GM12878 (cell line): ENCODE results near the gene TGFBR1. TPM values are rescaled to one million over a fixed set of nuclear protein-coding genes. Genes with fewer than 3 reads are reported as not detected.

Experiments
- ATAC-seq: fragments of 200-7000 bp; cut with Tn5 transposase; 3 replicates; pipeline ENCODE4 v1.9.1; 2020; ENCODE audit warnings: mild to moderate bottlenecking, moderate library complexity
- BruUV-seq: library from RNA; stranded (reverse); fragments of 400-500 nt; replicated peaks from 2 replicates; lab custom pipeline; 2021; lab: Mats Ljungman, UMichigan
- CTCF ChIA-PET: fragments of 300-600 bp; sonication (Branson Sonifier 250); formaldehyde crosslinking; extraction: SDS; loops from one replicate; lab custom pipeline; 2021; ENCODE audit warnings: inconsistent platforms; lab: Yijun Ruan, JAX
- POLR2A ChIA-PET: fragments of 350-600 bp; formaldehyde crosslinking; extraction: SDS; loops from one replicate; lab custom pipeline; 2021; ENCODE audit warnings: inconsistent platforms; lab: Charles Lee
- RAD21 ChIA-PET: fragments of 300-600 bp; sonication (Branson Sonifier 250); formaldehyde crosslinking; loops from one replicate; lab custom pipeline; 2023; ENCODE audit warnings: antibody characterized with exemption; ENCODE audit not compliant: unreplicated experiment; lab: Charles Lee
- SMC1A ChIA-PET: fragments of 300-600 bp; sonication (Branson Sonifier 250); formaldehyde crosslinking; loops from one replicate; lab custom pipeline; 2023; ENCODE audit not compliant: unreplicated experiment, uncharacterized antibody; lab: Charles Lee
- DNase-seq: peaks from one replicate; pipeline ENCODE4 v3.0.0-alpha.2; 2011; ENCODE audit warnings: low read depth, low spot score
- FAIRE-seq: peaks from 3 replicates; lab custom pipeline; 2011; peaks lifted over from hg19 to GRCh38; lab: Jason Lieb, UNC
- H2AFZ ChIP-seq: 2 replicates; pipeline ENCODE4 v1.6.0; 2011; ENCODE audit warnings: low read depth, low read length, control low read depth; ENCODE audit not compliant: control insufficient read depth
- H3K27ac ChIP-seq: 2 replicates; pipeline ENCODE4 v1.5.1; 2011; ENCODE audit warnings: control low read depth; ENCODE audit not compliant: control insufficient read depth, insufficient read depth
- H3K27me3 ChIP-seq, 2 experiments: replicated peaks in 1 of 2; 2 replicates each; pipeline versions ENCODE4 v1.6.0 to v1.6.1; 2011; ENCODE audit warnings: low read length in 1 of 2; ENCODE audit not compliant: control insufficient read depth in 2 of 2, insufficient read depth in 2 of 2
- H3K36me3 ChIP-seq, 2 experiments: 2 replicates each; pipeline ENCODE4 v1.5.1; 2011; ENCODE audit warnings: low read length in 1 of 2; ENCODE audit not compliant: control insufficient read depth in 2 of 2, insufficient read depth in 2 of 2
- H3K4me1 ChIP-seq: 2 replicates; pipeline ENCODE4 v1.6.1; 2011; ENCODE audit warnings: mild to moderate bottlenecking, low read length, moderate library complexity, mixed read lengths; ENCODE audit not compliant: control insufficient read depth, insufficient read depth
- H3K4me2 ChIP-seq: 2 replicates; pipeline ENCODE4 v1.6.0; 2011; ENCODE audit warnings: control low read depth; ENCODE audit not compliant: control insufficient read depth, insufficient read depth
- H3K4me3 ChIP-seq: fragments of 200-600 bp; sonication (generic); 2 replicates; pipeline ENCODE4 v1.5.1; 2016
- H3K79me2 ChIP-seq: 2 replicates; pipeline ENCODE4 v1.6.0; 2011; ENCODE audit warnings: low read length; ENCODE audit not compliant: control insufficient read depth, insufficient read depth
- H3K9ac ChIP-seq: 2 replicates; pipeline ENCODE4 v1.8.0; 2011; ENCODE audit warnings: low read length, control low read depth, mixed read lengths; ENCODE audit not compliant: control insufficient read depth, insufficient read depth
- H3K9me3 ChIP-seq: replicated peaks from 3 replicates; pipeline ENCODE4 v1.5.1; 2011; ENCODE audit warnings: mild to moderate bottlenecking, low read length; ENCODE audit not compliant: control insufficient read depth, insufficient read depth
- H4K20me1 ChIP-seq: 2 replicates; pipeline ENCODE4 v1.6.0; 2011; ENCODE audit not compliant: control insufficient read depth, insufficient read depth
- BCL11A ChIP-seq: IDR thresholded peaks from 2 replicates; pipeline ENCODE4 v1.6.1; 2011; ENCODE audit warnings: low read depth, low read length
- BHLHE40 ChIP-seq, 2 experiments: fragments of 450-650 bp in 1 of 2; IDR thresholded peaks; 2 replicates each; pipeline ENCODE4 v1.6.1; 2011 to 2017; ENCODE audit warnings: low read depth in 2 of 2, borderline replicate concordance in 1 of 2, improper control_type of control experiment in 1 of 2, low read length in 1 of 2, mild to moderate bottlenecking in 1 of 2
- CBFB ChIP-seq: IDR thresholded peaks from 2 replicates; pipeline ENCODE4 v1.6.1; 2016; ENCODE audit warnings: antibody characterized with exemption, low read depth
- CBX3 ChIP-seq: fragments of 200-600 bp; sonication (generic); IDR thresholded peaks from 2 replicates; pipeline ENCODE4 v1.6.1; 2016; ENCODE audit warnings: low read depth, borderline replicate concordance
- CEBPB ChIP-seq, 2 experiments: fragments of 150-350 bp in 1 of 2; IDR thresholded peaks; 2 replicates each; pipeline ENCODE4 v1.6.1; 2012 to 2014; ENCODE audit warnings: low read depth in 2 of 2, low read length in 2 of 2, borderline replicate concordance in 1 of 2, inconsistent platforms in 1 of 2
- CREB1 ChIP-seq: IDR thresholded peaks from 2 replicates; pipeline ENCODE4 v1.6.1; 2012; ENCODE audit warnings: low read depth, mild to moderate bottlenecking, inconsistent platforms
- CREM ChIP-seq: IDR thresholded peaks from 2 replicates; pipeline ENCODE4 v1.6.1; 2014; ENCODE audit warnings: antibody characterized with exemption, low read depth
- DPF2 ChIP-seq: fragments of 450-650 bp; IDR thresholded peaks from 2 replicates; pipeline ENCODE4 v1.6.1; 2017; ENCODE audit warnings: mild to moderate bottlenecking
- GABPA ChIP-seq: IDR thresholded peaks from 2 replicates; pipeline ENCODE4 v1.6.1; 2014; ENCODE audit warnings: antibody characterized with exemption, low read depth, mild to moderate bottlenecking, inconsistent platforms
- GATAD2B ChIP-seq: fragments of 450-650 bp; conservative IDR thresholded peaks from 2 replicates; pipeline ENCODE4 v1.6.1; 2017; ENCODE audit warnings: low read depth, mild to moderate bottlenecking, moderate library complexity
- IKZF2 ChIP-seq, 2 experiments: fragments of 450-650 bp; IDR thresholded peaks; 2 replicates each; pipeline ENCODE4 v1.6.1; 2017; ENCODE audit warnings: mild to moderate bottlenecking in 2 of 2, moderate library complexity in 2 of 2
- IRF4 ChIP-seq: IDR thresholded peaks from 2 replicates; pipeline ENCODE4 v1.6.1; 2011; ENCODE audit warnings: low read depth, low read length
- MEF2A ChIP-seq: IDR thresholded peaks from 2 replicates; pipeline ENCODE4 v1.6.1; 2011; ENCODE audit warnings: low read depth, mild to moderate bottlenecking, low read length, moderate library complexity; ENCODE audit not compliant: insufficient read depth
- MTA2 ChIP-seq: fragments of 450-650 bp; IDR thresholded peaks from 2 replicates; pipeline ENCODE4 v1.6.1; 2016; ENCODE audit warnings: low read depth, mild to moderate bottlenecking, moderate library complexity
- MXI1 ChIP-seq: fragments of 150-350 bp; IDR thresholded peaks from 2 replicates; pipeline ENCODE4 v1.6.1; 2011; ENCODE audit warnings: low read depth, mild to moderate bottlenecking, inconsistent platforms, low read length, improper control_type of control experiment
- NFIC ChIP-seq: IDR thresholded peaks from 2 replicates; pipeline ENCODE4 v1.6.1; 2012; ENCODE audit warnings: low read depth, mild to moderate bottlenecking, inconsistent platforms, low read length, moderate library complexity
- SIX5 ChIP-seq: IDR thresholded peaks from 2 replicates; pipeline ENCODE4 v1.6.1; 2011; ENCODE audit warnings: mild to moderate bottlenecking, low read depth, low read length, moderate library complexity; ENCODE audit not compliant: severe bottlenecking
- SMAD5 ChIP-seq: IDR thresholded peaks from 2 replicates; pipeline ENCODE4 v1.6.1; 2016; ENCODE audit warnings: antibody characterized with exemption, low read depth
- SMC3 ChIP-seq: IDR thresholded peaks from 2 replicates; pipeline ENCODE4 v1.6.1; 2011; ENCODE audit warnings: low read length, improper control_type of control experiment, borderline replicate concordance
- SP1 ChIP-seq: IDR thresholded peaks from one replicate; pipeline ENCODE4 v1.6.1; 2011; ENCODE audit warnings: low read depth, low read length
- WRNIP1 ChIP-seq: IDR thresholded peaks from 2 replicates; pipeline ENCODE4 v1.6.1; 2011; ENCODE audit warnings: low read depth, low read length, improper control_type of control experiment, borderline replicate concordance
- ZNF217 ChIP-seq: fragments of 450-650 bp; IDR thresholded peaks from 2 replicates; pipeline ENCODE4 v1.6.1; 2017; ENCODE audit warnings: antibody characterized with exemption, mild to moderate bottlenecking
- WGBS: methylation state at CpG from one replicate; pipeline ENCODE4 v1.1.6; 2016; ENCODE audit warnings: low lambda C conversion rate; ENCODE audit not compliant: insufficient replicate concordance, insufficient coverage; ENCODE audit errors: missing lambda C conversion rate; 5-methylcytosine and 5-hydroxymethylcytosine counted together
- in situ Hi-C: fragments of 300-500 bp; cut with MboI; formaldehyde crosslinking; loops from 9 replicates; pipeline ENCODE4 v1.14.3; 2018; ENCODE audit warnings: mixed read lengths
- intact Hi-C: fragments of 100-400 bp; cut with micrococcal nuclease; formaldehyde crosslinking; loops from one replicate; pipeline ENCODE4 v1.14.2; 2022; ENCODE audit not compliant: unreplicated experiment
- polyA plus RNA-seq, 11 experiments: library from polyadenylated mRNA; depleted of rRNA in 4 of 11; unstranded in 6 of 11; stranded (reverse) in 5 of 11; fragments of >200 nt; fragmentation: Nextera tagmentation in 4 of 11; fragmentation: Illumina TruSeq in 1 of 11; extraction: Ambion mirVana in 4 of 11; extraction: Trizol in 1 of 11; gene quantifications; 1 replicate in 1 of 11; 2 replicates in 10 of 11; pipeline versions ENCODE4 v1.2.1 to v1.2.3, GENCODE V29; 2011 to 2016; ENCODE audit warnings: inconsistent platforms in 2 of 11, missing spikeins in 2 of 11, low read depth in 1 of 11
- total RNA-seq, 4 experiments: library from RNA; depleted of rRNA in 3 of 4; stranded (reverse); fragments of >200 nt in 3 of 4; fragmentation: Illumina TruSeq in 1 of 4; extraction: Trizol in 1 of 4; gene quantifications; 2 replicates each; pipeline versions ENCODE4 v1.2.1 to v1.2.3, GENCODE V29; 2013 to 2021
- TF ChIP-seq, protein P1 (sequence below): IDR thresholded peaks from 2 replicates; pipeline ENCODE4 v1.6.1; 2012; ENCODE audit warnings: low read length, inconsistent platforms
- TF ChIP-seq, protein P2 (sequence below): fragments of 450-650 bp; IDR thresholded peaks from 2 replicates; pipeline ENCODE4 v1.6.1; 2017; ENCODE audit warnings: low read depth, mild to moderate bottlenecking, moderate library complexity

The TGFBR1 gene
- total and polyA plus RNA-seq, 10 of the 15 experiments (the other 5 are each of a cell fraction or from before 2014, with no cell fraction given), result 2.9 to 27.2 (median 16.6) TPM

GRCh38 chr9:99180199-99180598 is 75.3 kb downstream of the TGFBR1 start:
- peak overlapping the region; percentile 21 for H3K4me2 ChIP-seq
- no peak overlapping the region for H2AFZ ChIP-seq
- ChIA-PET CTCF (interaction anchor here (9.3 kb wide), 1 partner anchor 17 kb away, joined by 96 read pairs; no protein-coding TSS in a partner anchor), POLR2A (no interaction called here), RAD21 (interaction anchor here (6.7 to 13.6 kb wide), 2 partner anchors 7 to 14 kb away, joined by 58 to 147 read pairs; no protein-coding TSS in a partner anchor), SMC1A (interaction anchor here (1.3 to 12.4 kb wide), 4 partner anchors 8 to 74 kb away, joined by 3 to 189 read pairs (median 106); partner anchors contain the start of genes ALG2 and SEC61B)
- no peaks in the 10 kb centered on the region for H4K20me1 ChIP-seq
- no peaks in the 10 kb centered on the region for H3K27me3 ChIP-seq
- intact Hi-C loops (loop anchor here (5.0 to 10.0 kb wide), 9 partner anchors 57 to 1255 kb away; partner anchors contain the start of genes ERP44 and INVS), in situ Hi-C loops (loop anchor here (5.0 to 10.0 kb wide), 5 partner anchors 48 to 1145 kb away; no protein-coding TSS in a partner anchor)
- H3K9me3 ChIP-seq, result no peaks in the 10 kb centered on the region
- peak overlapping the region; percentile 84 for H3K27ac ChIP-seq
- H3K79me2 ChIP-seq, result no peaks in the 10 kb centered on the region
- no peak for DNase-seq
- ATAC-seq, result peak; percentile 55
- no peak overlapping the region for H3K4me3 ChIP-seq
- no peak overlapping the region for H3K9ac ChIP-seq
- peak; percentile 52 for FAIRE-seq
- H3K36me3 ChIP-seq, result no peaks in the 10 kb centered on the region
- no TSS peak for BruUV-seq
- 50% methylated on average over 1 of the region's 1 CpG for WGBS
- H3K4me1 ChIP-seq, result peaks cover 59% of the 10 kb centered on the region
- TF ChIP-seq NFIC, result peak; percentile 87
- TF ChIP-seq, protein P1, sequence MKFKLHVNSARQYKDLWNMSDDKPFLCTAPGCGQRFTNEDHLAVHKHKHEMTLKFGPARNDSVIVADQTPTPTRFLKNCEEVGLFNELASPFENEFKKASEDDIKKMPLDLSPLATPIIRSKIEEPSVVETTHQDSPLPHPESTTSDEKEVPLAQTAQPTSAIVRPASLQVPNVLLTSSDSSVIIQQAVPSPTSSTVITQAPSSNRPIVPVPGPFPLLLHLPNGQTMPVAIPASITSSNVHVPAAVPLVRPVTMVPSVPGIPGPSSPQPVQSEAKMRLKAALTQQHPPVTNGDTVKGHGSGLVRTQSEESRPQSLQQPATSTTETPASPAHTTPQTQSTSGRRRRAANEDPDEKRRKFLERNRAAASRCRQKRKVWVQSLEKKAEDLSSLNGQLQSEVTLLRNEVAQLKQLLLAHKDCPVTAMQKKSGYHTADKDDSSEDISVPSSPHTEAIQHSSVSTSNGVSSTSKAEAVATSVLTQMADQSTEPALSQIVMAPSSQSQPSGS, result peak; percentile 49; the same call in 1 of the 2 replicates
- 0 out of 2 replicates have a peak, but pooled peaks have one; percentile 16 for TF ChIP-seq GABPA
- TF ChIP-seq MTA2, result 0 out of 2 replicates have a peak, but pooled peaks have one; percentile 59
- no peak for TF ChIP-seq SIX5
- no peak for TF ChIP-seq CBX3
- TF ChIP-seq, protein P2, sequence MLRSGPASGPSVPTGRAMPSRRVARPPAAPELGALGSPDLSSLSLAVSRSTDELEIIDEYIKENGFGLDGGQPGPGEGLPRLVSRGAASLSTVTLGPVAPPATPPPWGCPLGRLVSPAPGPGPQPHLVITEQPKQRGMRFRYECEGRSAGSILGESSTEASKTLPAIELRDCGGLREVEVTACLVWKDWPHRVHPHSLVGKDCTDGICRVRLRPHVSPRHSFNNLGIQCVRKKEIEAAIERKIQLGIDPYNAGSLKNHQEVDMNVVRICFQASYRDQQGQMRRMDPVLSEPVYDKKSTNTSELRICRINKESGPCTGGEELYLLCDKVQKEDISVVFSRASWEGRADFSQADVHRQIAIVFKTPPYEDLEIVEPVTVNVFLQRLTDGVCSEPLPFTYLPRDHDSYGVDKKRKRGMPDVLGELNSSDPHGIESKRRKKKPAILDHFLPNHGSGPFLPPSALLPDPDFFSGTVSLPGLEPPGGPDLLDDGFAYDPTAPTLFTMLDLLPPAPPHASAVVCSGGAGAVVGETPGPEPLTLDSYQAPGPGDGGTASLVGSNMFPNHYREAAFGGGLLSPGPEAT, result peak; percentile 75; the same call in 1 of the 2 replicates
- TF ChIP-seq BHLHE40 (IDR thresholded peaks at IDR 0.05; ENCODE audit: borderline replicate concordance in 1 of 2, low read depth in 2 of 2, low read length in 1 of 2), result no peak
- TF ChIP-seq SMAD5, result no peak
- TF ChIP-seq ZNF217, result no peak
- TF ChIP-seq DPF2, result peak; percentile 67
- TF ChIP-seq CREB1, result no peak
- 0 out of 2 replicates have a peak, but pooled peaks have one; percentile 23 for TF ChIP-seq IRF4
- TF ChIP-seq GATAD2B, result no peak
- no peak for TF ChIP-seq SMC3
- TF ChIP-seq MXI1, result no peak
- 0 out of 2 replicates have a peak, but pooled peaks have one; percentile 35 for TF ChIP-seq CREM
- TF ChIP-seq SP1, result no peak
- peak in 1 of 2 experiments; percentile 52; a peak in 1 of 4 replicates for TF ChIP-seq CEBPB (IDR thresholded peaks at IDR 0.05; ENCODE audit: borderline replicate concordance in 1 of 2, low read depth in 2 of 2, low read length in 2 of 2)
- 0 out of 2 replicates have a peak, but pooled peaks have one; percentile 38 for TF ChIP-seq MEF2A
- peak; percentile 54; the same call in 1 of the 2 replicates for TF ChIP-seq CBFB
- TF ChIP-seq IKZF2 (IDR thresholded peaks at IDR 0.05), result peak; percentile 96
- 0 out of 2 replicates have a peak, but pooled peaks have one; percentile 50 for TF ChIP-seq BCL11A
- no peak for TF ChIP-seq WRNIP1
